Thoracic aorta (tissue), 2 donors: ENCODE measurements around the gene EEFSEC. TPM values are rescaled to one million over a fixed set of nuclear protein-coding genes. Genes with fewer than 3 reads are reported as not detected.

Experiments used
- ATAC-seq: fragments of 150-250 bp; one replicate; pipeline ENCODE4 v1.8.0; 2017; ENCODE audit warnings: low read depth; ENCODE audit not compliant: insufficient number of reproducible peaks, low FRiP score
- DNase-seq: peaks from one replicate; pipeline ENCODE4 v3.0.0-alpha.2; 2020; ENCODE audit warnings: low spot score
- H3K27ac ChIP-seq, 2 donors: fragments of 200-600 bp; sonication (generic); 1 replicate in 1 of 2; 2 replicates in 1 of 2; pipeline ENCODE4 v1.5.1; 2016; ENCODE audit warnings: mild to moderate bottlenecking in 2 of 2, moderate library complexity in 2 of 2
- H3K27me3 ChIP-seq: fragments of 200-600 bp; sonication (generic); replicated peaks from 2 replicates; pipeline ENCODE4 v1.6.0; 2016; ENCODE audit warnings: mild to moderate bottlenecking; ENCODE audit not compliant: insufficient read depth
- H3K36me3 ChIP-seq: fragments of 200-600 bp; sonication (generic); one replicate; pipeline ENCODE4 v1.5.1; 2016
- H3K4me1 ChIP-seq, 2 donors: fragments of 200-600 bp; sonication (generic); 1 replicate in 1 of 2; 2 replicates in 1 of 2; pipeline versions ENCODE4 v1.5.1 to v1.6.0; 2016; ENCODE audit warnings: low read depth in 2 of 2, mild to moderate bottlenecking in 1 of 2; ENCODE audit not compliant: control insufficient read depth in 1 of 2
- H3K4me3 ChIP-seq: fragments of 200-600 bp; sonication (generic); 2 replicates; pipeline ENCODE4 v1.5.1; 2016; ENCODE audit warnings: mild to moderate bottlenecking
- H3K9me3 ChIP-seq: fragments of 200-600 bp; sonication (generic); 2 replicates; pipeline ENCODE4 v1.5.1; 2016
- total RNA-seq, 2 donors: library from RNA; depleted of rRNA; stranded (reverse); fragments of >200 nt; gene quantifications; one replicate each; pipeline versions ENCODE4 v1.1.0 to v1.2.3, GENCODE V29; 2016
- TF ChIP-seq, protein P1 (sequence below): fragments of 200-600 bp; sonication (generic); IDR thresholded peaks from one replicate; pipeline ENCODE4 v1.5.1; 2019; ENCODE audit warnings: antibody characterized with exemption

Gene EEFSEC
- total RNA-seq, 2 donors from 2014 or later, result 16.1 to 17.5 TPM

DNA sequence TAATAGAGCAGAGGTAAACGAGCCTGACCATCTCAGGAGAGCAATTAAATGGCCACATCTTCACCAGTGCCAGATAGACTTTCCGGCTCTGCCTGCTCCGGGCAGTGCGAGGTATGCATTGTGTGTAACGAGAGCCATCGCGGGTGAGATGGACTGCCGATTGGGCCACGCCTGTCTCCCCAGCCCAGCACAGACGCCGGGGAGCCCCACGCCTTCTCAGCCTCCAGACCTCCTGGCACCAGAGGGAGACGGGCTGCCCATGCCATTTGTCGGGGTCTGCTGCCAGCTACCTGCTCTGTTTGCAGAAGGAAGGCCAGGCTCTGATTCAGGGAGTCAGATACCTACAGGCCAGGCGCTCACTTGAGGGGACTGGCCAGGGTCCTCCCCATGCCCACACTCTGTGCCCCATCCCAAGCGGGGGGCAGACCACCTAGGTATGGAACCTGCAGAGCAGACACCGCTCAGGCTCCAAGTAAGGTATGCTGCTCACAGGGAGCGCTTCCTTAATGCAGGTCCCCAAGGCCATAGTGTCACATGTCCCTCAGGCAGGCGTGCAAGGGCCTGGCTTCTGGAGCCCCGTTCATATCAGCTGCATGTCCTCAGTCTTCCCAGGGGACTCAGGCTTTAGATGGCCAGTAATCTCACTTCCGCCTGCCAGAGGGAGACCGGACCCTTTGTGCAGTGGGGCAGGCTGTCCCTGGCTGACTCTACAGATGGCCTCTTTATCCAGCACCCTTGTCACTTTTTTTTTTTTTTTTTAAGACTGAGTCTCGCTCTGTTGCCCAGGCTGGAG, 251.2 kb downstream of the EEFSEC start:
- DNase-seq (no peak), ATAC-seq (no peak)
- Histone ChIP-seq H3K4me3 (no peak overlapping the region), H3K36me3 (no peaks in the 10 kb centered on the region), H3K4me1 (no peaks in the 10 kb centered on the region), H3K27me3 (no peaks in the 10 kb centered on the region), H3K27ac (no peak overlapping the region), H3K9me3 (no peaks in the 10 kb centered on the region)
- TF ChIP-seq, protein P1, sequence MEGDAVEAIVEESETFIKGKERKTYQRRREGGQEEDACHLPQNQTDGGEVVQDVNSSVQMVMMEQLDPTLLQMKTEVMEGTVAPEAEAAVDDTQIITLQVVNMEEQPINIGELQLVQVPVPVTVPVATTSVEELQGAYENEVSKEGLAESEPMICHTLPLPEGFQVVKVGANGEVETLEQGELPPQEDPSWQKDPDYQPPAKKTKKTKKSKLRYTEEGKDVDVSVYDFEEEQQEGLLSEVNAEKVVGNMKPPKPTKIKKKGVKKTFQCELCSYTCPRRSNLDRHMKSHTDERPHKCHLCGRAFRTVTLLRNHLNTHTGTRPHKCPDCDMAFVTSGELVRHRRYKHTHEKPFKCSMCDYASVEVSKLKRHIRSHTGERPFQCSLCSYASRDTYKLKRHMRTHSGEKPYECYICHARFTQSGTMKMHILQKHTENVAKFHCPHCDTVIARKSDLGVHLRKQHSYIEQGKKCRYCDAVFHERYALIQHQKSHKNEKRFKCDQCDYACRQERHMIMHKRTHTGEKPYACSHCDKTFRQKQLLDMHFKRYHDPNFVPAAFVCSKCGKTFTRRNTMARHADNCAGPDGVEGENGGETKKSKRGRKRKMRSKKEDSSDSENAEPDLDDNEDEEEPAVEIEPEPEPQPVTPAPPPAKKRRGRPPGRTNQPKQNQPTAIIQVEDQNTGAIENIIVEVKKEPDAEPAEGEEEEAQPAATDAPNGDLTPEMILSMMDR, result no peak

DNA sequence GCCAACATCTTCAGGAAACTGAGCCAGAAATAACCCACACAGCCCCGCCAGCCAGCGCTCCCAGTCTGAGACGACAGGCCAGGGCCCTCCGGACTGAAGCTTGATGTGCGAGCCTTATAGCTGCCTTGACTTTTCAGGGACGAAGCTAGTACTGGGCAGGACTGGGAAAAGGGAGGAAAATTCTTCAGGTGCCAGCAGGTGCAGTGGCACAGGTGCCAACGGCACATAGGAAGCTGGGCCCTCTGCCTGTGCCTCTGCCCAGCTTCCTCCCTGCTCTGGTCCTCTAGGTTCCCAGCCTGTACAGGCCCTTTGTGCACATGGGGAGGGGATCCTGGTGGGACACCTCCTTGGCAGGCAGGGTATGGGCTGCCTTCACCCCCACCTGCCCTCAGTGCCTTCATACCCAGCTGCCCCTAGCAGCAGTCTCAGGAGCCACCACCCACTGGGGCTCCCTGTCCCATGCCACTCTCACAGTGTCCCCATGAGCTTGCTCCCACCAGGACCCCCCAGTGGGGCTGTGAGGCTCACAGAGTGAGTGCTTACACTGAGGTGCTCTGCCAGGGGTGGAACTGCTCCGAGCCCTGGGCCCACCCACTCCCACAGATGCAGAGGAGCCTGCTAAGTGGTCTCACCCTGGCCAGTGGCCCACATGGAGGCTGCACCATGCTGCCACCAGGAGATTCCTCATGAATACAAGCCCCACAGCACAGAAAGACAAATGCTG, 252.4 kb downstream of the EEFSEC start:
- no peaks in the 10 kb centered on the region for H3K9me3 ChIP-seq
- no peaks in the 10 kb centered on the region for H3K36me3 ChIP-seq
- H3K27ac ChIP-seq, result no peak overlapping the region
- H3K4me3 ChIP-seq, result no peak overlapping the region
- no peaks in the 10 kb centered on the region for H3K4me1 ChIP-seq
- H3K27me3 ChIP-seq, result no peaks in the 10 kb centered on the region
- TF ChIP-seq, protein P1, result no peak
- ATAC-seq, result no peak
- DNase-seq, result no peak

DNA sequence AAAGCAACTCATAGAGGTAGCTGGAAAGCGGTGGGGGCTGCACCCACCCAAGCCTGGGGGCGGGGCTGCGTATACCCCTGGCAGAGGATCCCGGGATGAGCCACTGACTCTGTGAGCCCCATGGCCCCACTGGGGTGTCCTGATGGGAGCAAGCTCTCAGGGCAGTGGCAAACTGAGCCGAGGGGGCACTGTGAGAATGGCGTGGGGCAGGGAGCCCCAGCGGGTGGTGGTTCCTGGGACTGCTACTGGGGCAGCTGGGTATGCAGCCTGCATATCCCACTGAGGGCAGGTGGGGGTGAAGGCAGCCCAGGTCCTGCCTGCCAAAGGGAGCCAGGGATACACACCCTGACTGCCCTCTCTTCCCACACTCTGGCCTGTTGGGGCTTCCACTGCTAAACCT, 254.0 kb downstream of the EEFSEC start:
- TF ChIP-seq, protein P1, result no peak
- Histone ChIP-seq H3K36me3 (no peaks in the 10 kb centered on the region), H3K4me3 (no peak overlapping the region), H3K27ac (no peak overlapping the region), H3K27me3 (no peaks in the 10 kb centered on the region), H3K9me3 (no peaks in the 10 kb centered on the region), H3K4me1 (no peaks in the 10 kb centered on the region)
- ATAC-seq, result no peak
- no peak for DNase-seq

DNA sequence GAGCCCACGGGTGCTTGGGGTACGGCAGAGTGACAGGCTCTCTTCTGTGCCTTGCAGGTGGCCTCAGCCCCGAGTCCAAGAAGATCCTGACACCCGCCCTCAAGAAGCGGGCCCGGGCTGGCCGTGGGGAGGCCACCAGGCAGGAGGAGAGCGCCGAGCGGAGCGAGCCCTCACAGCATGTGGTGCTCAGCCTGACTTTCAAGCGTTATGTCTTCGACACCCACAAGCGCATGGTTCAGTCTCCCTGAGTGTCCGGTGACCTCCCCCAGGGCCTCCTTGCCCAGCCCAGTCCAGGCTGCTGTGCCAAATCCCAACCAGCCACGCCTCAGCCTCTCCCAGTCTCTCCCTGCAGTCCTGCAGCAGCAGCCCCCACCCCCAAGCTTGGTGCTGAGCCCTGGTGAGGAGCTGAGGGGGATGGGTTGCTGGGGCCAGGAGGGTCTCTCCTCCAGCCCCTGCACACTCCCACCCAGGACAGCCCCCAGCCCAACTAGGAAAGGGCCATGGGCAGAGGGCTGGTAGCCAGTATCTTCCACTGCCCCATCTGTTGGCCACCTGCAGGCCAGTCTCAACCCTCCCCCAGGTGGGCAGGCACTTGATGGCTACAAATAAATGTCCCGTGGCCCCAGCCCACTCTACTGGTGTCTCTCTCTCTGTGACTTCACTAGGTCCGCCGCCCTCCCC, 254.9 kb downstream of the EEFSEC start:
- no peaks in the 10 kb centered on the region for H3K9me3 ChIP-seq
- no peaks in the 10 kb centered on the region for H3K27me3 ChIP-seq
- H3K4me1 ChIP-seq, result no peaks in the 10 kb centered on the region
- no peak for ATAC-seq
- TF ChIP-seq, protein P1, result no peak
- no peak overlapping the region for H3K27ac ChIP-seq
- DNase-seq, result no peak
- no peaks in the 10 kb centered on the region for H3K36me3 ChIP-seq
- H3K4me3 ChIP-seq, result no peak overlapping the region
